Loucy (cell line): ENCODE data around the gene BAK1.

ENCODE experiments used
- H2AFZ ChIP-seq: fragments of 200-600 bp; sonication (generic); 2 replicates; pipeline ENCODE4 v1.6.0; 2016; ENCODE audit warnings: antibody characterized with exemption, mild to moderate bottlenecking, low read length, moderate library complexity
- H3F3A ChIP-seq: fragments of 200-600 bp; 2 replicates; pipeline ENCODE4 v1.6.0; 2016; ENCODE audit warnings: antibody characterized with exemption, low read depth, mild to moderate bottlenecking
- H3K27me3 ChIP-seq: fragments of 200-600 bp; sonication (generic); 2 replicates; pipeline ENCODE4 v1.6.1; 2014; ENCODE audit warnings: low read length, mild to moderate bottlenecking; ENCODE audit not compliant: insufficient read depth, poor library complexity, severe bottlenecking
- H3K36me3 ChIP-seq: fragments of 200-600 bp; sonication (generic); 2 replicates; pipeline ENCODE4 v1.6.1; 2016; ENCODE audit warnings: low read length; ENCODE audit not compliant: insufficient read depth
- H3K4me1 ChIP-seq: fragments of 200-600 bp; sonication (generic); 2 replicates; pipeline ENCODE4 v1.5.1; 2014; ENCODE audit warnings: low read length, mild to moderate bottlenecking; ENCODE audit not compliant: insufficient read depth, poor library complexity, severe bottlenecking
- H3K4me2 ChIP-seq: fragments of 200-600 bp; sonication (generic); 2 replicates; pipeline ENCODE4 v1.6.0; 2014; ENCODE audit warnings: antibody characterized with exemption, low read length, low read depth, mild to moderate bottlenecking; ENCODE audit not compliant: poor library complexity, severe bottlenecking
- H3K4me3 ChIP-seq: fragments of 200-600 bp; sonication (generic); 2 replicates; pipeline ENCODE4 v1.5.1; 2014; ENCODE audit warnings: low read length, mild to moderate bottlenecking, mixed read lengths; ENCODE audit not compliant: poor library complexity, severe bottlenecking
- H3K79me2 ChIP-seq: fragments of 200-600 bp; sonication (generic); 2 replicates; pipeline ENCODE4 v1.6.1; 2014; ENCODE audit warnings: low read length; ENCODE audit not compliant: insufficient read depth
- H3K9ac ChIP-seq: fragments of 200-600 bp; sonication (generic); 2 replicates; pipeline ENCODE4 v1.6.0; 2014; ENCODE audit warnings: mild to moderate bottlenecking, low read depth, low read length, moderate library complexity; ENCODE audit not compliant: poor library complexity, severe bottlenecking
- H3K9me2 ChIP-seq: fragments of 200-600 bp; sonication (generic); replicated peaks from 2 replicates; pipeline ENCODE4 v1.6.1; 2016; ENCODE audit warnings: low read depth, low read length, mixed read lengths
- H3K9me3 ChIP-seq: fragments of 200-600 bp; sonication (generic); 2 replicates; pipeline ENCODE4 v1.6.1; 2014; ENCODE audit warnings: mild to moderate bottlenecking, antibody characterized with exemption, low read length, low read depth; ENCODE audit not compliant: insufficient read depth
- H4K20me1 ChIP-seq: fragments of 200-600 bp; sonication (generic); 2 replicates; pipeline ENCODE4 v1.6.0; 2014; ENCODE audit warnings: antibody characterized with exemption, low read length, mild to moderate bottlenecking; ENCODE audit not compliant: insufficient read depth, poor library complexity, severe bottlenecking
- EZH2phosphoT487 ChIP-seq: fragments of 200-600 bp; IDR thresholded peaks from 2 replicates; pipeline ENCODE4 v1.6.1; 2018; ENCODE audit warnings: antibody characterized with exemption, mild to moderate bottlenecking, moderate library complexity, borderline replicate concordance
- TF ChIP-seq, protein P1 (sequence below): fragments of 200-600 bp; sonication (generic); conservative IDR thresholded peaks from 2 replicates; pipeline ENCODE4 v1.5.1; 2014; ENCODE audit warnings: mild to moderate bottlenecking, antibody characterized with exemption, low read length

BAK1 gene

GRCh38 chr6:33610067-33610466 is 30.0 kb upstream of the BAK1 start:
- H4K20me1 ChIP-seq = no peaks in the 10 kb centered on the region
- H3K4me1 ChIP-seq = no peaks in the 10 kb centered on the region
- H3K4me2 ChIP-seq = no peak overlapping the region
- TF ChIP-seq, protein P1, sequence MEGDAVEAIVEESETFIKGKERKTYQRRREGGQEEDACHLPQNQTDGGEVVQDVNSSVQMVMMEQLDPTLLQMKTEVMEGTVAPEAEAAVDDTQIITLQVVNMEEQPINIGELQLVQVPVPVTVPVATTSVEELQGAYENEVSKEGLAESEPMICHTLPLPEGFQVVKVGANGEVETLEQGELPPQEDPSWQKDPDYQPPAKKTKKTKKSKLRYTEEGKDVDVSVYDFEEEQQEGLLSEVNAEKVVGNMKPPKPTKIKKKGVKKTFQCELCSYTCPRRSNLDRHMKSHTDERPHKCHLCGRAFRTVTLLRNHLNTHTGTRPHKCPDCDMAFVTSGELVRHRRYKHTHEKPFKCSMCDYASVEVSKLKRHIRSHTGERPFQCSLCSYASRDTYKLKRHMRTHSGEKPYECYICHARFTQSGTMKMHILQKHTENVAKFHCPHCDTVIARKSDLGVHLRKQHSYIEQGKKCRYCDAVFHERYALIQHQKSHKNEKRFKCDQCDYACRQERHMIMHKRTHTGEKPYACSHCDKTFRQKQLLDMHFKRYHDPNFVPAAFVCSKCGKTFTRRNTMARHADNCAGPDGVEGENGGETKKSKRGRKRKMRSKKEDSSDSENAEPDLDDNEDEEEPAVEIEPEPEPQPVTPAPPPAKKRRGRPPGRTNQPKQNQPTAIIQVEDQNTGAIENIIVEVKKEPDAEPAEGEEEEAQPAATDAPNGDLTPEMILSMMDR = no peak
- TF ChIP-seq EZH2phosphoT487 = no peak
- H3K79me2 ChIP-seq = no peaks in the 10 kb centered on the region
- no peaks in the 10 kb centered on the region for H3K9me2 ChIP-seq
- H3K9ac ChIP-seq = no peak overlapping the region
- no peaks in the 10 kb centered on the region for H3K9me3 ChIP-seq
- no peak overlapping the region for H3K4me3 ChIP-seq
- no peak overlapping the region for H2AFZ ChIP-seq
- no peaks in the 10 kb centered on the region for H3F3A ChIP-seq
- H3K27me3 ChIP-seq = no peaks in the 10 kb centered on the region
- no peaks in the 10 kb centered on the region for H3K36me3 ChIP-seq

- H3K9ac ChIP-seq = no peak overlapping the region
- no peak overlapping the region for H3K4me3 ChIP-seq
- H3K4me1 ChIP-seq = no peaks in the 10 kb centered on the region
- no peaks in the 10 kb centered on the region for H3K9me3 ChIP-seq
- H3K36me3 ChIP-seq = no peaks in the 10 kb centered on the region
- H3K9me2 ChIP-seq = no peaks in the 10 kb centered on the region
- H3K4me2 ChIP-seq = no peak overlapping the region
- H3F3A ChIP-seq = no peaks in the 10 kb centered on the region
- no peaks in the 10 kb centered on the region for H4K20me1 ChIP-seq
- no peaks in the 10 kb centered on the region for H3K27me3 ChIP-seq
- no peak overlapping the region for H2AFZ ChIP-seq
- TF ChIP-seq EZH2phosphoT487 = no peak
- TF ChIP-seq, protein P1 = no peak
- no peaks in the 10 kb centered on the region for H3K79me2 ChIP-seq
These were observed 29.5 kb upstream of the BAK1 start for GRCh38 chr6:33609528-33609927.

DNA sequence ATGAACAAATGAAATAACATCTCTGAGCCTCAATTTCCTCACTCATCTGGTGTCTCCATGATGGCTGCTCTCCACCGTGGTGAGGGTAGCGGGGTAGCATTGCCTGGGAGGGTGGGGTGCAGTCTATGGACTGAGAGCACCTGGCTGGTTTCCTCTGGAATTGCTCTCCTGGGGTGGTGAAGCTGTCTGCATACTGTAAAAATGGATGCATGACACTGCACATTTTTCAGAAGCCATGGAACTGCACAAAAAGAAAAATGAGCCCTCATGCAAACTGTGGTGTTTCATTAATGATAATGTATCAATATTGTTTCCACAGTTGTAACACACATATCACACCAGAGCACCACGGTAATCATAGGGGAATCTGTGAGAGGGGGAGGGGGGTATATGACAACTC is 28.9 kb upstream of the BAK1 start:
- Histone ChIP-seq H3K4me3 (no peak overlapping the region), H3K9me2 (no peaks in the 10 kb centered on the region), H3K4me2 (no peak overlapping the region), H3F3A (no peaks in the 10 kb centered on the region), H2AFZ (no peak overlapping the region), H3K79me2 (no peaks in the 10 kb centered on the region), H3K4me1 (no peaks in the 10 kb centered on the region), H3K36me3 (no peaks in the 10 kb centered on the region), H4K20me1 (no peaks in the 10 kb centered on the region), H3K9ac (no peak overlapping the region), H3K9me3 (no peaks in the 10 kb centered on the region), H3K27me3 (no peaks in the 10 kb centered on the region)
- no peak for TF ChIP-seq EZH2phosphoT487
- TF ChIP-seq, protein P1 = no peak
